ENCODE measurements around the gene ANKRD11. TPM values are rescaled to one million over a fixed set of nuclear protein-coding genes. Genes with fewer than 3 reads are reported as not detected.

ANKRD11 gene
- total RNA-seq, 1 experiment from 2014 or later, result 28.5 TPM

GRCh38 chr16:89344458-89344834, 145.9 kb downstream of the ANKRD11 start:
- Histone ChIP-seq H3K4me1 (ENCODE audit: low read length) (no peaks in the 10 kb centered on the region), H3K9ac (ENCODE audit: low read length) (no peak overlapping the region), H3K9me3 (ENCODE audit: low read length) (no peaks in the 10 kb centered on the region), H3K79me2 (ENCODE audit: low read length) (peaks cover 93% of the 10 kb centered on the region), H3K27ac (ENCODE audit: low read length) (no peak overlapping the region), H4K20me1 (ENCODE audit: insufficient read depth, low read depth, low read length) (peaks cover 36% of the 10 kb centered on the region; the same call in 1 of the 2 replicates), H3K36me3 (ENCODE audit: insufficient read depth, low read length) (no peaks in the 10 kb centered on the region), H3K4me3 (ENCODE audit: low read length) (no peak overlapping the region), H2AFZ (ENCODE audit: low read length) (no peak overlapping the region), H3K27me3 (ENCODE audit: low read length) (no peaks in the 10 kb centered on the region), H3K4me2 (ENCODE audit: low read depth, low read length, poor library complexity, severe bottlenecking) (no peak overlapping the region), H3K9me2 (replicated peaks; ENCODE audit: insufficient read depth, low read length) (no peaks in the 10 kb centered on the region)
- DNase-seq, result no peak

GRCh38 chr16:89343501-89344457, 146.6 kb downstream of the ANKRD11 start:
- Histone ChIP-seq H3K27me3 (ENCODE audit: low read length) (no peaks in the 10 kb centered on the region), H3K4me2 (ENCODE audit: low read depth, low read length, poor library complexity, severe bottlenecking) (no peak overlapping the region), H3K79me2 (ENCODE audit: low read length) (peaks cover 95% of the 10 kb centered on the region), H3K9me2 (replicated peaks; ENCODE audit: insufficient read depth, low read length) (no peaks in the 10 kb centered on the region), H4K20me1 (ENCODE audit: insufficient read depth, low read depth, low read length) (peaks cover 36% of the 10 kb centered on the region; the same call in 1 of the 2 replicates), H3K36me3 (ENCODE audit: insufficient read depth, low read length) (no peaks in the 10 kb centered on the region), H3K4me3 (ENCODE audit: low read length) (no peak overlapping the region), H3K9me3 (ENCODE audit: low read length) (no peaks in the 10 kb centered on the region), H3K9ac (ENCODE audit: low read length) (no peak overlapping the region), H3K4me1 (ENCODE audit: low read length) (no peaks in the 10 kb centered on the region), H3K27ac (ENCODE audit: low read length) (no peak overlapping the region), H2AFZ (ENCODE audit: low read length) (no peak overlapping the region)
- DNase-seq, result no peak

GRCh38 chr16:89341697-89342694, 148.4 kb downstream of the ANKRD11 start:
- no peak overlapping the region for H3K9ac ChIP-seq (ENCODE audit: low read length)

GRCh38 chr16:89341279-89341678, 149.1 kb downstream of the ANKRD11 start:
- Histone ChIP-seq H3K4me1 (ENCODE audit: low read length) (peaks cover 2% of the 10 kb centered on the region; the same call in 1 of the 2 replicates), H3K36me3 (ENCODE audit: insufficient read depth, low read length) (no peaks in the 10 kb centered on the region), H3K27ac (ENCODE audit: low read length) (no peak overlapping the region), H3K4me2 (ENCODE audit: low read depth, low read length, poor library complexity, severe bottlenecking) (no peak overlapping the region), H3K9ac (ENCODE audit: low read length) (no peak overlapping the region), H3K27me3 (ENCODE audit: low read length) (no peaks in the 10 kb centered on the region), H4K20me1 (ENCODE audit: insufficient read depth, low read depth, low read length) (peaks cover 33% of the 10 kb centered on the region; the same call in 1 of the 2 replicates), H3K79me2 (ENCODE audit: low read length) (peaks cover 87% of the 10 kb centered on the region), H3K4me3 (ENCODE audit: low read length) (no peak overlapping the region), H3K9me3 (ENCODE audit: low read length) (no peaks in the 10 kb centered on the region), H2AFZ (ENCODE audit: low read length) (no peak overlapping the region), H3K9me2 (replicated peaks; ENCODE audit: insufficient read depth, low read length) (no peaks in the 10 kb centered on the region)
- DNase-seq, result no peak

More at GRCh38 chr16:89341697-89342694, 148.4 kb downstream of the ANKRD11 start:
- Histone ChIP-seq H3K9me2 (replicated peaks; ENCODE audit: insufficient read depth, low read length) (no peaks in the 10 kb centered on the region), H3K4me2 (ENCODE audit: low read depth, low read length, poor library complexity, severe bottlenecking) (no peak overlapping the region), H2AFZ (ENCODE audit: low read length) (no peak overlapping the region), H3K79me2 (ENCODE audit: low read length) (peaks cover 90% of the 10 kb centered on the region), H3K4me1 (ENCODE audit: low read length) (no peaks in the 10 kb centered on the region), H4K20me1 (ENCODE audit: insufficient read depth, low read depth, low read length) (peaks cover 34% of the 10 kb centered on the region; the same call in 1 of the 2 replicates), H3K27ac (ENCODE audit: low read length) (no peak overlapping the region), H3K27me3 (ENCODE audit: low read length) (no peaks in the 10 kb centered on the region), H3K4me3 (ENCODE audit: low read length) (no peak overlapping the region), H3K36me3 (ENCODE audit: insufficient read depth, low read length) (no peaks in the 10 kb centered on the region), H3K9me3 (ENCODE audit: low read length) (no peaks in the 10 kb centered on the region)
- no peak for DNase-seq

- Histone ChIP-seq H3K4me2 (ENCODE audit: low read depth, low read length, poor library complexity, severe bottlenecking) (no peak overlapping the region), H3K79me2 (ENCODE audit: low read length) (peaks cover 81% of the 10 kb centered on the region), H2AFZ (ENCODE audit: low read length) (no peak overlapping the region), H3K27ac (ENCODE audit: low read length) (no peak overlapping the region), H3K9me3 (ENCODE audit: low read length) (no peaks in the 10 kb centered on the region), H3K4me1 (ENCODE audit: low read length) (peaks cover 7% of the 10 kb centered on the region), H3K36me3 (ENCODE audit: insufficient read depth, low read length) (no peaks in the 10 kb centered on the region), H4K20me1 (ENCODE audit: insufficient read depth, low read depth, low read length) (peaks cover 42% of the 10 kb centered on the region; the same call in 1 of the 2 replicates), H3K9me2 (replicated peaks; ENCODE audit: insufficient read depth, low read length) (no peaks in the 10 kb centered on the region), H3K4me3 (ENCODE audit: low read length) (no peak overlapping the region), H3K9ac (ENCODE audit: low read length) (no peak overlapping the region), H3K27me3 (ENCODE audit: low read length) (no peaks in the 10 kb centered on the region)
- DNase-seq, result no peak
These were observed 151.5 kb downstream of the ANKRD11 start for GRCh38 chr16:89338863-89339262.

GRCh38 chr16:89337965-89338364, 152.4 kb downstream of the ANKRD11 start:
- no peaks in the 10 kb centered on the region for H3K27me3 ChIP-seq (ENCODE audit: low read length)
- H3K9me3 ChIP-seq (ENCODE audit: low read length), result no peaks in the 10 kb centered on the region
- H2AFZ ChIP-seq (ENCODE audit: low read length), result no peak overlapping the region
- H4K20me1 ChIP-seq (ENCODE audit: insufficient read depth, low read depth, low read length), result peaks cover 34% of the 10 kb centered on the region; the same call in 1 of the 2 replicates
- no peaks in the 10 kb centered on the region for H3K36me3 ChIP-seq (ENCODE audit: insufficient read depth, low read length)
- H3K79me2 ChIP-seq (ENCODE audit: low read length), result peaks cover 79% of the 10 kb centered on the region
- no peak for DNase-seq
- H3K27ac ChIP-seq (ENCODE audit: low read length), result no peak overlapping the region
- H3K9ac ChIP-seq (ENCODE audit: low read length), result no peak overlapping the region
- no peak overlapping the region for H3K4me3 ChIP-seq (ENCODE audit: low read length)
- H3K9me2 ChIP-seq (replicated peaks; ENCODE audit: insufficient read depth, low read length), result no peaks in the 10 kb centered on the region
- no peak overlapping the region for H3K4me2 ChIP-seq (ENCODE audit: low read depth, low read length, poor library complexity, severe bottlenecking)
- H3K4me1 ChIP-seq (ENCODE audit: low read length), result peaks cover 7% of the 10 kb centered on the region

GRCh38 chr16:89335803-89336485, 154.4 kb downstream of the ANKRD11 start:
- Histone ChIP-seq H3K4me2 (ENCODE audit: low read depth, low read length, poor library complexity, severe bottlenecking) (no peak overlapping the region), H3K4me1 (ENCODE audit: low read length) (peaks cover 12% of the 10 kb centered on the region), H3K27me3 (ENCODE audit: low read length) (no peaks in the 10 kb centered on the region), H2AFZ (ENCODE audit: low read length) (no peak overlapping the region), H3K9ac (ENCODE audit: low read length) (no peak overlapping the region), H3K9me3 (ENCODE audit: low read length) (no peaks in the 10 kb centered on the region), H3K4me3 (ENCODE audit: low read length) (no peak overlapping the region), H3K79me2 (ENCODE audit: low read length) (peaks cover 80% of the 10 kb centered on the region), H4K20me1 (ENCODE audit: insufficient read depth, low read depth, low read length) (peaks cover 45% of the 10 kb centered on the region; the same call in 1 of the 2 replicates), H3K36me3 (ENCODE audit: insufficient read depth, low read length) (no peaks in the 10 kb centered on the region), H3K9me2 (replicated peaks; ENCODE audit: insufficient read depth, low read length) (no peaks in the 10 kb centered on the region), H3K27ac (ENCODE audit: low read length) (no peak overlapping the region)
- no peak for DNase-seq
